ENCODE data around the gene TNFAIP8. TPM values are rescaled to one million over a fixed set of nuclear protein-coding genes. Genes with fewer than 3 reads are reported as not detected.

Gene TNFAIP8
- total and polyA plus RNA-seq, 4 experiments from 2014 or later, result 167 to 423 (median 226) TPM

DNA sequence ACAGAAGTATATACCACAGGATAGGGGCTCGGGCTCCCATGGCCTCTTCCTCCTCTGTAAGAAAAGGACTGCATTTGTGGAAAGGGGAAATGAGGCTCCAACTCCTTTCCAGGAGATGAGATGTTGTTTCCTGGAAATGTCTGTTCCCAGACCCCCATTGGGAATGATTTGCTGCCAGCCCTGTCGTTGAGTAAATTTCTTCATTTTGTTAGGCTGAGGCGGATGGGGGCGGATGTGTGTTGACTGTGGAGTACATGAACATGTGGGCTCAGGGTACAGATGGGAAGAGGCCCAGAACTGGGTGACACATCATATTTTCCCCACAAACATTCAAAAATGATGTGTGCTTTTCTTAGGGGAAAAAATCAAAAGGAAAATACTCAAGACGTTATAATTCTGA, 28.8 kb upstream of the TNFAIP8 start:
- Histone ChIP-seq H3K36me3 (ENCODE audit: insufficient read depth, low read length) (no peaks in the 10 kb centered on the region), H3K9me3 (ENCODE audit: control insufficient read depth in 1 of 2, low read length in 2 of 2) (no peaks in the 10 kb centered on the region), H3K27me3 (ENCODE audit: insufficient read depth, low read length) (no peaks in the 10 kb centered on the region), H3K4me3 (ENCODE audit: low read length in 2 of 2) (peak overlapping the region in 1 of 2 donors; percentile 12), H3K4me1 (ENCODE audit: insufficient read depth, low read length) (peaks cover 96% of the 10 kb centered on the region), H3K27ac (ENCODE audit: low read depth, low read length) (peak overlapping the region; percentile 75)
- Mint-ChIP-seq H3K27me3 (no peaks in the 10 kb centered on the region), H3K4me3 (peak overlapping the region in 7 of 8 donors; percentile 69 to 95 (median 81)), H3K36me3 (peaks cover 0 to 17% of the 10 kb centered on the region in 2 donors), H3K9me3 (peaks cover 0 to 3% (median 0%) of the 10 kb centered on the region in 8 donors), H3K27ac (peak overlapping the region; percentile 95 to 97 (median 95)), H3K4me1 (peaks cover 73 to 96% (median 83%) of the 10 kb centered on the region in 4 donors)
- intact Hi-C loops (cut with micrococcal nuclease), result no loop called here
- POLR2A ChIA-PET (ENCODE audit: partially characterized antibody), result interaction anchor here (0.8 to 23.8 kb wide), 6 partner anchors 15 to 85 kb away, joined by 3 to 727 read pairs (median 280); partner anchors contain the start of gene TNFAIP8
- DNase-seq, result peak in 1 of 5 donors; percentile 64
- CTCF ChIA-PET (ENCODE audit: partially characterized antibody), result interaction anchor here (0.8 to 6.1 kb wide), 5 partner anchors 11 to 85 kb away, joined by 3 to 52 read pairs (median 6); no protein-coding TSS in a partner anchor

GRCh38 chr5:119328753-119329602, 26.8 kb upstream of the TNFAIP8 start:
- H3K9me3 ChIP-seq (ENCODE audit: control insufficient read depth in 1 of 2, low read length in 2 of 2), result no peaks in the 10 kb centered on the region
- H3K27me3 Mint-ChIP-seq, result no peaks in the 10 kb centered on the region

DNA sequence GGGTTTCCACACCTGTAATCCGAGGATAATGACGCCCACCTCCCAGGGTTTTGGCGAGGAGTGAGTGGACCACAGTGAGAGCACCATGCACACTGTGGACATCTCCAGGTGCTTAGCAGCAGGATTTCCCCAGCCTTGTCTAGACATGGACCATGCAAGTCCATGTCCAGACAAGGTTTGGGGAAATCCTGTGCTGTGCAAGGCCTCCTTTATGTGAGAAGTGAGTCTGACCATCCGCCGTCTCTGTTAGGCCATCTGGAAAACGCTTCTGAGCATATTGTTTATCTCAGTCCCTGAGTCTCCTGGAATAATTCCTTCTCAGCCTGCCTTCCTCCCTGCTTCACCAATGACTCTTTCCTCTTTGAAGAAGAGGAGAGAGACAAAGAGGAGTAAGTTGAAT, 26.2 kb upstream of the TNFAIP8 start:
- Mint-ChIP-seq H3K36me3 (peaks cover 4 to 21% of the 10 kb centered on the region in 2 donors), H3K4me1 (peaks cover 68 to 89% (median 78%) of the 10 kb centered on the region in 4 donors)

More at GRCh38 chr5:119328753-119329602, 26.8 kb upstream of the TNFAIP8 start:
- peak overlapping the region; percentile 93 to 97 (median 96) for H3K27ac Mint-ChIP-seq
- CTCF ChIA-PET (ENCODE audit: partially characterized antibody), result interaction anchor here (0.9 to 6.1 kb wide), 7 partner anchors 11 to 61 kb away, joined by 3 to 52 read pairs (median 6); no protein-coding TSS in a partner anchor
- no peaks in the 10 kb centered on the region for H3K27me3 ChIP-seq (ENCODE audit: insufficient read depth, low read length)
- intact Hi-C loops (cut with micrococcal nuclease), result no loop called here
- no peaks in the 10 kb centered on the region for H3K36me3 ChIP-seq (ENCODE audit: insufficient read depth, low read length)
- peaks cover 0 to 3% (median 0%) of the 10 kb centered on the region in 8 donors for H3K9me3 Mint-ChIP-seq
- H3K27ac ChIP-seq (ENCODE audit: low read depth, low read length), result peak overlapping the region; percentile 75
- H3K4me3 Mint-ChIP-seq, result peak overlapping the region; percentile 70 to 89 (median 79)
- DNase-seq, result peak; percentile 56 to 89 (median 63)
- peaks cover 4 to 20% of the 10 kb centered on the region in 2 donors for H3K36me3 Mint-ChIP-seq
- peaks cover 68 to 92% (median 78%) of the 10 kb centered on the region in 4 donors for H3K4me1 Mint-ChIP-seq
- peak overlapping the region; percentile 24 to 39 for H3K4me3 ChIP-seq (ENCODE audit: low read length in 2 of 2)
- H3K4me1 ChIP-seq (ENCODE audit: insufficient read depth, low read length), result peaks cover 91% of the 10 kb centered on the region
- POLR2A ChIA-PET (ENCODE audit: partially characterized antibody), result interaction anchor here (1.0 to 23.8 kb wide), 8 partner anchors 7 to 258 kb away, joined by 3 to 727 read pairs (median 108); partner anchors contain the start of genes DMXL1 and TNFAIP8

DNA sequence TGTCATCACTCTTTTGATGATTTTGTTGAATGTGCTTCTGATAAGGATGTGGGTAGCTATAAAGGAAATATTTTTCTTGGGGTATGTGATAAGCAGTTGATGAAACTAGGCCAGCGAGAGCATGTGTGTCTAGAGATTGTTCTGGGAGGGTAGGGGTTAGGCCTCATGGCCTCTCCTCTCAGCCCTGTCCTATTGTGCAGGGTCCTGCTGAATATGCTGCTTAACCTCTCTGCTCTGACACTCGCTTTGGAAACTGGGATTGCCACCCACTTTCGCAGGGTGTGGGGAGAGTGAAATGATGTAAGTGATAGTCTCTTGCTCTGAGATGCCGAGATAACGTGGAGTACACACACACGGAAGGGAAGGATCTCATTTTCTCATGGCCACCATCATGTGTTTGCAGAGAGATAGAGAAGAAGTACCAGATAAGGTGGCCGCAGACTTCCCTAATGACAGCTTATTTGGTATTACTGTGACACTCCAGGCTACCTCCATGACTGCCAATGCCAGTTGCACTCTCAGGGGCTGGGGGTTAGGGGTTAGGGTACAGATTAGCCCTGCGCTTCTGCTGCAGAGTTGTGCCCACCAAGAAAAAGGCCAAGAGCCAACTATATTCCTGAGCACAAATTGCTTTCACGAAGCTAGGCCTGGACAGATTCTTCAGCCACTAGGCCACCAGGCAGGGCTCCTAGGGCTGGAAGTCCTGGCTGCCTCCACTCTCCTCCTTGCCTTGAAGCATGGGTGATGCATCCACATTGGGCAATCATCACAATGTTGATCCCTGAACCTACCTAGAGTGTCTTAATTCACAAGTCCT, 25.2 kb upstream of the TNFAIP8 start:
- H3K4me3 ChIP-seq (ENCODE audit: low read length in 2 of 2), result peak overlapping the region in 1 of 2 donors; percentile 36
- Mint-ChIP-seq H3K27me3 (no peaks in the 10 kb centered on the region), H3K9me3 (peaks cover 0 to 3% (median 0%) of the 10 kb centered on the region in 8 donors), H3K4me1 (peaks cover 69 to 96% (median 79%) of the 10 kb centered on the region in 4 donors), H3K36me3 (peaks cover 4 to 23% of the 10 kb centered on the region in 2 donors), H3K27ac (peak overlapping the region; percentile 93 to 97 (median 96)), H3K4me3 (peak overlapping the region; percentile 30 to 95 (median 82))
- intact Hi-C loops (cut with micrococcal nuclease), result loop anchor here (1.0 kb wide), 2 partner anchors 10 to 12 kb away; no protein-coding TSS in a partner anchor
- no peaks in the 10 kb centered on the region for H3K36me3 ChIP-seq (ENCODE audit: insufficient read depth, low read length)
- peaks cover 93% of the 10 kb centered on the region for H3K4me1 ChIP-seq (ENCODE audit: insufficient read depth, low read length)
- H3K27ac ChIP-seq (ENCODE audit: low read depth, low read length), result peak overlapping the region; percentile 75
- DNase-seq, result peak; percentile 78 to 88 (median 81)
- H3K27me3 ChIP-seq (ENCODE audit: insufficient read depth, low read length), result no peaks in the 10 kb centered on the region
- ChIA-PET CTCF (ENCODE audit: partially characterized antibody) (interaction anchor here (1.0 to 12.1 kb wide), 12 partner anchors 9 to 343 kb away, joined by 3 to 112 read pairs (median 5); no protein-coding TSS in a partner anchor), POLR2A (ENCODE audit: partially characterized antibody) (interaction anchor here (0.7 to 23.8 kb wide), 10 partner anchors 9 to 259 kb away, joined by 3 to 727 read pairs (median 9); partner anchors contain the start of genes DMXL1 and TNFAIP8)
- H3K9me3 ChIP-seq (ENCODE audit: control insufficient read depth in 1 of 2, low read length in 2 of 2), result no peaks in the 10 kb centered on the region

More for the DNA sequence above, 26.2 kb upstream of the TNFAIP8 start:
- H3K36me3 ChIP-seq (ENCODE audit: insufficient read depth, low read length), result no peaks in the 10 kb centered on the region
- peaks cover 89% of the 10 kb centered on the region for H3K4me1 ChIP-seq (ENCODE audit: insufficient read depth, low read length)
- POLR2A ChIA-PET (ENCODE audit: partially characterized antibody), result interaction anchor here (0.7 to 23.8 kb wide), 11 partner anchors 8 to 259 kb away, joined by 3 to 727 read pairs (median 7); partner anchors contain the start of genes DMXL1 and TNFAIP8
- Mint-ChIP-seq H3K27me3 (no peaks in the 10 kb centered on the region), H3K4me3 (peak overlapping the region in 7 of 8 donors; percentile 30 to 89 (median 84)), H3K9me3 (peaks cover 0 to 3% (median 0%) of the 10 kb centered on the region in 8 donors), H3K27ac (peak overlapping the region; percentile 93 to 97 (median 96))
- intact Hi-C loops (cut with micrococcal nuclease), result loop anchor here (1.0 kb wide), 2 partner anchors 11 kb away; no protein-coding TSS in a partner anchor
- no peak for DNase-seq
- no peaks in the 10 kb centered on the region for H3K27me3 ChIP-seq (ENCODE audit: insufficient read depth, low read length)
- peak overlapping the region; percentile 75 for H3K27ac ChIP-seq (ENCODE audit: low read depth, low read length)
- peak overlapping the region; percentile 36 to 39 for H3K4me3 ChIP-seq (ENCODE audit: low read length in 2 of 2)
- CTCF ChIA-PET (ENCODE audit: partially characterized antibody), result interaction anchor here (0.9 to 6.1 kb wide), 9 partner anchors 10 to 79 kb away, joined by 3 to 52 read pairs (median 6); no protein-coding TSS in a partner anchor
- no peaks in the 10 kb centered on the region for H3K9me3 ChIP-seq (ENCODE audit: control insufficient read depth in 1 of 2, low read length in 2 of 2)

GRCh38 chr5:119331566-119332095, 24.2 kb upstream of the TNFAIP8 start:
- intact Hi-C loops (cut with micrococcal nuclease), result loop anchor here (2.0 kb wide), 1 partner anchor 37 kb away; no protein-coding TSS in a partner anchor
- no peaks in the 10 kb centered on the region for H3K27me3 ChIP-seq (ENCODE audit: insufficient read depth, low read length)
- H3K27ac ChIP-seq (ENCODE audit: low read depth, low read length), result peak overlapping the region; percentile 75
- Mint-ChIP-seq H3K4me3 (peak overlapping the region in 7 of 8 donors; percentile 47 to 95 (median 53)), H3K9me3 (peaks cover 0 to 3% (median 0%) of the 10 kb centered on the region in 8 donors), H3K36me3 (peaks cover 7 to 30% of the 10 kb centered on the region in 2 donors), H3K4me1 (peaks cover 66 to 96% (median 77%) of the 10 kb centered on the region in 4 donors), H3K27me3 (no peaks in the 10 kb centered on the region), H3K27ac (peak overlapping the region; percentile 91 to 97 (median 96))
- DNase-seq, result no peak
- peak overlapping the region in 1 of 2 donors; percentile 36 for H3K4me3 ChIP-seq (ENCODE audit: low read length in 2 of 2)
- H3K9me3 ChIP-seq (ENCODE audit: control insufficient read depth in 1 of 2, low read length in 2 of 2), result no peaks in the 10 kb centered on the region
- POLR2A ChIA-PET (ENCODE audit: partially characterized antibody), result interaction anchor here (1.0 to 23.8 kb wide), 5 partner anchors 10 to 58 kb away, joined by 3 to 727 read pairs (median 357); partner anchors contain the start of gene TNFAIP8
- peaks cover 93% of the 10 kb centered on the region for H3K4me1 ChIP-seq (ENCODE audit: insufficient read depth, low read length)
- CTCF ChIA-PET (ENCODE audit: partially characterized antibody), result interaction anchor here (0.8 to 12.1 kb wide), 7 partner anchors 8 to 344 kb away, joined by 3 to 112 read pairs (median 4); no protein-coding TSS in a partner anchor
- H3K36me3 ChIP-seq (ENCODE audit: insufficient read depth, low read length), result no peaks in the 10 kb centered on the region
